Breast epithelium (tissue), 4 donors: ENCODE data around the gene HOXB5. TPM values are rescaled to one million over a fixed set of nuclear protein-coding genes. Genes with fewer than 3 reads are reported as not detected.
A peak's percentile ranks its signal among the peaks of the same experiment; 100 is the strongest.

Experiments
- DNase-seq, 2 donors: peaks; one replicate each; pipeline ENCODE4 v3.0.0-alpha.2; 2019; ENCODE audit warnings: low spot score in 2 of 2
- H3K27ac ChIP-seq, 2 donors: fragments of 200-600 bp; sonication (generic) in 1 of 2; one replicate each; pipeline ENCODE4 v1.5.1; 2016 to 2019; ENCODE audit warnings: mild to moderate bottlenecking in 1 of 2
- H3K27me3 ChIP-seq, 2 donors: fragments of 200-600 bp; sonication (generic) in 1 of 2; one replicate each; pipeline versions ENCODE4 v1.5.1 to v1.6.0; 2017 to 2019; ENCODE audit warnings: control low read depth in 1 of 2, mild to moderate bottlenecking in 1 of 2
- H3K36me3 ChIP-seq: fragments of 200-600 bp; one replicate; pipeline ENCODE4 v1.5.1; 2019
- H3K4me1 ChIP-seq, 2 donors: fragments of 200-600 bp; sonication (generic); one replicate each; pipeline ENCODE4 v1.5.1; 2016 to 2019; ENCODE audit warnings: control low read depth in 1 of 2
- H3K4me3 ChIP-seq, 3 donors: fragments of 200-600 bp; sonication (generic); 1 replicate in 2 of 3; 2 replicates in 1 of 3; pipeline ENCODE4 v1.5.1; 2016 to 2019; ENCODE audit warnings: mild to moderate bottlenecking in 3 of 3, moderate library complexity in 2 of 3
- H3K9me3 ChIP-seq, 2 donors: fragments of 200-600 bp; sonication (generic) in 1 of 2; one replicate each; pipeline ENCODE4 v1.5.1; 2016 to 2019; ENCODE audit warnings: control low read depth in 1 of 2
- CTCF ChIP-seq, 3 donors: fragments of 450-650 bp; IDR thresholded peaks; one replicate each; pipeline ENCODE4 v1.5.1; 2016 to 2017; ENCODE audit warnings: antibody characterized with exemption in 3 of 3, mild to moderate bottlenecking in 3 of 3, moderate library complexity in 3 of 3
- POLR2A ChIP-seq: fragments of 450-650 bp; IDR thresholded peaks from one replicate; pipeline ENCODE4 v1.6.1; 2016; ENCODE audit warnings: antibody characterized with exemption, mild to moderate bottlenecking, moderate library complexity
- POLR2AphosphoS5 ChIP-seq, 3 donors: sonication (generic); formaldehyde crosslinking; IDR thresholded peaks; one replicate each; pipeline ENCODE4 v1.6.1; 2017; ENCODE audit warnings: antibody characterized with exemption in 3 of 3
- intact Hi-C: fragments of 100-400 bp; cut with DNase I; formaldehyde crosslinking; loops from one replicate; pipeline ENCODE4 v1.15.1; 2023; ENCODE audit warnings: low total_unique reads
- total RNA-seq, 3 donors: library from RNA; depleted of rRNA; stranded (reverse); fragments of >200 nt; gene quantifications; one replicate each; pipeline ENCODE4 v1.1.0, GENCODE V29; 2016

HOXB5 gene
- total RNA-seq, 3 donors from 2014 or later: 0.44 to 2.0 (median 1.4) TPM

- no peak for DNase-seq
- no peak overlapping the region for H3K27ac ChIP-seq
- H3K36me3 ChIP-seq: no peaks in the 10 kb centered on the region
- intact Hi-C loops: no loop called here
- H3K4me3 ChIP-seq: no peak overlapping the region
- peaks cover 0 to 10% of the 10 kb centered on the region in 2 donors for H3K4me1 ChIP-seq
- TF ChIP-seq POLR2A (no peak), CTCF (IDR thresholded peaks at IDR 0.05) (no peak), POLR2AphosphoS5 (IDR thresholded peaks at IDR 0.05) (no peak)
- peaks cover 0 to 99% of the 10 kb centered on the region in 2 donors for H3K27me3 ChIP-seq
- no peaks in the 10 kb centered on the region for H3K9me3 ChIP-seq
Measured at GRCh38 chr17:48599354-48599753, 5.8 kb upstream of the HOXB5 start.

GRCh38 chr17:48598736-48599135 is 5.2 kb upstream of the HOXB5 start:
- peaks cover 0 to 97% of the 10 kb centered on the region in 2 donors for H3K27me3 ChIP-seq
- DNase-seq: no peak
- H3K4me3 ChIP-seq: peak overlapping the region in 1 of 3 donors; percentile 70

DNA sequence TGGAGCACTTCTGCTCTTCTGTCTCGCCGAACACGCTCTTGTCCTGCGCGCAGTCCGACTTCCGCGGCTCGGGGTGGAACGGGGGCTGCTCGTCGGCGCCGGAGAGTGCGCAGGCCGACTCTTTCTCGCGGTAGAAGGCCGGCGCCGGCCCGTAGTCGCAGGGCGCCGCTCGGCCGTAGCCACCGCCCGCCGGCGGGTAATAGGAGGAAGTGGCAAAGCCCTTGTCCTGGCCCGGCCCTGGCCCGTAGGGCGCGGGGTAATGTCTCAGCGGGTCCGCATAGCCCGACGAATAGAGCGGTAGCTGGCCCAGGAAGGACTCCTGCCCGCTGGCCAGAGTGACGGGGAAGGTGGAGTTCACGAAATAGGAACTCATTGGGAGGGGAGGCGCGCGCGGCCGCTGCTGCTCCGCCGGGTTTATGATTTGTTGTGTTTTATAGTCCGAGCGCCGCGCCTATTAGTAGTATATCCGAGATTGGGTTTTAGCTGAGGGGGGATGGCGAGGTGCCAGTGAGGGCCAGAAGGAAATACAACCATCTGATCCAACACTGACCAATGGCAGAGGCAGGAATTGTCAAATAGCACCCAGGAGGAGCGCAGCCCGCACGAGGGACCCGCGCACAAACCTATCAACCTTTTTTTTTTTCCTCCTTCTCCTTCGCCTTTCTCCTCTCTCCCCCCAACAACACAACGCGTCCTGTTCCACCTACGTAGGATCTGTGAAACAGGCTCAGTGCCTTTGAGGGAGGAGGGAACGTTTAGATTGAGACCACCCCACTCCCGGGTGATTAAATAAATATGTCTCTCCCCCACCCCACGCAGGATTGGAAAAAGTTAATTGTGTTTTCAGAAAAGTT is 4.4 kb upstream of the HOXB5 start:
- Histone ChIP-seq H3K27ac (peak overlapping the region; percentile 14 to 85), H3K36me3 (no peaks in the 10 kb centered on the region), H3K4me1 (peaks cover 0 to 10% of the 10 kb centered on the region in 2 donors), H3K4me3 (peak overlapping the region; percentile 49 to 70 (median 59)), H3K9me3 (no peaks in the 10 kb centered on the region), H3K27me3 (peaks cover 0 to 95% of the 10 kb centered on the region in 2 donors)
- TF ChIP-seq POLR2AphosphoS5 (IDR thresholded peaks at IDR 0.05) (peak in 2 of 3 donors; percentile 14 to 32), CTCF (IDR thresholded peaks at IDR 0.05) (no peak)
- no peak for DNase-seq
- intact Hi-C loops: no loop called here

More at GRCh38 chr17:48598736-48599135, 5.2 kb upstream of the HOXB5 start:
- TF ChIP-seq POLR2AphosphoS5 (IDR thresholded peaks at IDR 0.05): no peak
- no peak for TF ChIP-seq CTCF (IDR thresholded peaks at IDR 0.05)
- TF ChIP-seq POLR2A: no peak
- H3K4me1 ChIP-seq: peaks cover 0 to 10% of the 10 kb centered on the region in 2 donors
- H3K9me3 ChIP-seq: no peaks in the 10 kb centered on the region
- H3K27ac ChIP-seq: peak overlapping the region in 1 of 2 donors; percentile 85
- H3K36me3 ChIP-seq: no peaks in the 10 kb centered on the region
- intact Hi-C loops: no loop called here

- Histone ChIP-seq H3K9me3 (no peaks in the 10 kb centered on the region), H3K27ac (peak overlapping the region; percentile 14 to 85), H3K27me3 (peaks cover 0 to 95% of the 10 kb centered on the region in 2 donors), H3K4me1 (peaks cover 0 to 10% of the 10 kb centered on the region in 2 donors), H3K36me3 (no peaks in the 10 kb centered on the region), H3K4me3 (peak overlapping the region; percentile 49 to 70 (median 59))
- no peak for DNase-seq
- intact Hi-C loops: no loop called here
- TF ChIP-seq POLR2AphosphoS5 (IDR thresholded peaks at IDR 0.05): no peak
- no peak for TF ChIP-seq POLR2A
- TF ChIP-seq CTCF (IDR thresholded peaks at IDR 0.05): no peak
Measured at GRCh38 chr17:48597528-48597777, 3.9 kb upstream of the HOXB5 start.

- TF ChIP-seq CTCF (IDR thresholded peaks at IDR 0.05) (no peak), POLR2A (no peak), POLR2AphosphoS5 (IDR thresholded peaks at IDR 0.05) (no peak)
- H3K36me3 ChIP-seq: no peaks in the 10 kb centered on the region
- H3K27me3 ChIP-seq: peaks cover 0 to 95% of the 10 kb centered on the region in 2 donors
- intact Hi-C loops: no loop called here
- peaks cover 0 to 10% of the 10 kb centered on the region in 2 donors for H3K4me1 ChIP-seq
- H3K9me3 ChIP-seq: no peaks in the 10 kb centered on the region
- H3K27ac ChIP-seq: peak overlapping the region in 1 of 2 donors; percentile 85
- DNase-seq: no peak
- peak overlapping the region; percentile 49 to 70 (median 59) for H3K4me3 ChIP-seq
Measured at GRCh38 chr17:48596735-48597527, 3.4 kb upstream of the HOXB5 start.
